ENCODE measurements around the gene ZNF423. TPM values are rescaled to one million over a fixed set of nuclear protein-coding genes. Genes with fewer than 3 reads are reported as not detected.

Gene ZNF423
- total RNA-seq, 2 donors from 2014 or later = not detected

DNA sequence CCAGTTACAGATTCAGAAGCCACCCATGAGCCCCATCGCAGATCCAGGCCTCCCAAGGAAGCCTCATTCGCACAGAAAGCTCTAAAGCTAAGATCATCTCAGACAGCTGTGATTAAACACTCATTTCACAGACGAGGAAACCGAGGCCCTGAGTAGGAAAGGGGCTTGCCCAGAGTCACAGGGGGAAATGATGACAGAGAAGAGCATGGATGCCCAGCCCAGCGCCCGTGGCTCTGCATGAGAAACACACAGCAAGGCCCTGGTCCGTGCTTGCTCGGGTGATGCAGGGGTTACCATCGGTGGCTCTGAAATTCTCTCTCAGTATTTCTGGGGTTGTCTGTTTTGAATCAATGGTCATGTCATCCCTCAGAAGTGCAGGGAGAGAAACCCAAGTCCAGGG, 372.7 kb downstream of the ZNF423 start:
- Mint-ChIP-seq H3K27me3 (ENCODE audit: low read depth) (no peaks in the 10 kb centered on the region), H3K4me3 (no peak overlapping the region), H3K9me3 (no peaks in the 10 kb centered on the region), H3K36me3 (ENCODE audit: insufficient read depth in 2 of 2) (no peaks in the 10 kb centered on the region), H3K27ac (no peak overlapping the region), H3K4me1 (ENCODE audit: low read depth) (no peaks in the 10 kb centered on the region)
- ATAC-seq (replicated peaks in 1 of 2) = no peak
- DNase-seq = no peak

- Mint-ChIP-seq H3K4me3 (no peak overlapping the region), H3K9me3 (no peaks in the 10 kb centered on the region), H3K36me3 (ENCODE audit: insufficient read depth in 2 of 2) (no peaks in the 10 kb centered on the region), H3K4me1 (ENCODE audit: low read depth) (no peaks in the 10 kb centered on the region), H3K27me3 (ENCODE audit: low read depth) (no peaks in the 10 kb centered on the region), H3K27ac (no peak overlapping the region)
- DNase-seq (no peak), ATAC-seq (replicated peaks in 1 of 2) (no peak)
Observed at GRCh38 chr16:49482690-49483089, 373.2 kb downstream of the ZNF423 start.

- H3K27ac Mint-ChIP-seq = no peak overlapping the region
- DNase-seq = no peak
- H3K36me3 Mint-ChIP-seq (ENCODE audit: insufficient read depth in 2 of 2) = no peaks in the 10 kb centered on the region
- H3K4me3 Mint-ChIP-seq = no peak overlapping the region
- H3K27me3 Mint-ChIP-seq (ENCODE audit: low read depth) = no peaks in the 10 kb centered on the region
- no peaks in the 10 kb centered on the region for H3K4me1 Mint-ChIP-seq (ENCODE audit: low read depth)
- ATAC-seq (replicated peaks in 1 of 2) = no peak
- no peaks in the 10 kb centered on the region for H3K9me3 Mint-ChIP-seq
Observed at GRCh38 chr16:49478616-49479015, 377.3 kb downstream of the ZNF423 start.

GRCh38 chr16:49478107-49478506, 377.8 kb downstream of the ZNF423 start:
- H3K4me1 Mint-ChIP-seq (ENCODE audit: low read depth) = no peaks in the 10 kb centered on the region
- no peaks in the 10 kb centered on the region for H3K27me3 Mint-ChIP-seq (ENCODE audit: low read depth)
- H3K4me3 Mint-ChIP-seq = no peak overlapping the region
- H3K36me3 Mint-ChIP-seq (ENCODE audit: insufficient read depth in 2 of 2) = no peaks in the 10 kb centered on the region
- DNase-seq (no peak), ATAC-seq (replicated peaks in 1 of 2) (no peak)
- no peak overlapping the region for H3K27ac Mint-ChIP-seq
- no peaks in the 10 kb centered on the region for H3K9me3 Mint-ChIP-seq

- DNase-seq (no peak), ATAC-seq (replicated peaks in 1 of 2) (no peak)
- H3K27me3 Mint-ChIP-seq (ENCODE audit: low read depth) = no peaks in the 10 kb centered on the region
- H3K9me3 Mint-ChIP-seq = no peaks in the 10 kb centered on the region
- no peak overlapping the region for H3K27ac Mint-ChIP-seq
- H3K36me3 Mint-ChIP-seq (ENCODE audit: insufficient read depth in 2 of 2) = no peaks in the 10 kb centered on the region
- no peak overlapping the region for H3K4me3 Mint-ChIP-seq
- H3K4me1 Mint-ChIP-seq (ENCODE audit: low read depth) = no peaks in the 10 kb centered on the region
Observed at GRCh38 chr16:49477250-49477895, 378.5 kb downstream of the ZNF423 start.

GRCh38 chr16:49474741-49475140, 381.2 kb downstream of the ZNF423 start:
- Mint-ChIP-seq H3K27me3 (ENCODE audit: low read depth) (no peaks in the 10 kb centered on the region), H3K36me3 (ENCODE audit: insufficient read depth in 2 of 2) (no peaks in the 10 kb centered on the region), H3K27ac (no peak overlapping the region), H3K9me3 (no peaks in the 10 kb centered on the region), H3K4me3 (no peak overlapping the region), H3K4me1 (ENCODE audit: low read depth) (no peaks in the 10 kb centered on the region)
- ATAC-seq (replicated peaks in 1 of 2) (no peak), DNase-seq (no peak)

GRCh38 chr16:49473773-49474172, 382.1 kb downstream of the ZNF423 start:
- H3K9me3 Mint-ChIP-seq = no peaks in the 10 kb centered on the region
- DNase-seq (no peak), ATAC-seq (replicated peaks in 1 of 2) (no peak)
- no peak overlapping the region for H3K4me3 Mint-ChIP-seq
- H3K36me3 Mint-ChIP-seq (ENCODE audit: insufficient read depth in 2 of 2) = no peaks in the 10 kb centered on the region
- H3K27ac Mint-ChIP-seq = no peak overlapping the region
- H3K4me1 Mint-ChIP-seq (ENCODE audit: low read depth) = no peaks in the 10 kb centered on the region
- H3K27me3 Mint-ChIP-seq (ENCODE audit: low read depth) = no peaks in the 10 kb centered on the region

GRCh38 chr16:49473131-49473530, 382.8 kb downstream of the ZNF423 start:
- H3K27ac Mint-ChIP-seq = no peak overlapping the region
- no peaks in the 10 kb centered on the region for H3K27me3 Mint-ChIP-seq (ENCODE audit: low read depth)
- no peaks in the 10 kb centered on the region for H3K4me1 Mint-ChIP-seq (ENCODE audit: low read depth)
- no peaks in the 10 kb centered on the region for H3K36me3 Mint-ChIP-seq (ENCODE audit: insufficient read depth in 2 of 2)
- no peak overlapping the region for H3K4me3 Mint-ChIP-seq
- DNase-seq (no peak), ATAC-seq (replicated peaks in 1 of 2) (no peak)
- H3K9me3 Mint-ChIP-seq = no peaks in the 10 kb centered on the region

- Mint-ChIP-seq H3K9me3 (no peaks in the 10 kb centered on the region), H3K4me1 (ENCODE audit: low read depth) (no peaks in the 10 kb centered on the region), H3K36me3 (ENCODE audit: insufficient read depth in 2 of 2) (no peaks in the 10 kb centered on the region), H3K27me3 (ENCODE audit: low read depth) (no peaks in the 10 kb centered on the region), H3K27ac (no peak overlapping the region), H3K4me3 (no peak overlapping the region)
- ATAC-seq (replicated peaks in 1 of 2) = no peak
- no peak for DNase-seq
Observed at GRCh38 chr16:49472598-49472997, 383.3 kb downstream of the ZNF423 start.

- ATAC-seq (replicated peaks in 1 of 2) (no peak), DNase-seq (no peak)
- Mint-ChIP-seq H3K27me3 (ENCODE audit: low read depth) (no peaks in the 10 kb centered on the region), H3K9me3 (no peaks in the 10 kb centered on the region), H3K4me1 (ENCODE audit: low read depth) (no peaks in the 10 kb centered on the region), H3K4me3 (no peak overlapping the region), H3K27ac (no peak overlapping the region), H3K36me3 (ENCODE audit: insufficient read depth in 2 of 2) (no peaks in the 10 kb centered on the region)
Observed at GRCh38 chr16:49471038-49471727, 384.7 kb downstream of the ZNF423 start.

- no peaks in the 10 kb centered on the region for H3K4me1 Mint-ChIP-seq (ENCODE audit: low read depth)
- no peak overlapping the region for H3K27ac Mint-ChIP-seq
- no peaks in the 10 kb centered on the region for H3K9me3 Mint-ChIP-seq
- no peak for DNase-seq
- H3K4me3 Mint-ChIP-seq = no peak overlapping the region
- ATAC-seq (replicated peaks in 1 of 2) = no peak
- H3K27me3 Mint-ChIP-seq (ENCODE audit: low read depth) = no peaks in the 10 kb centered on the region
- no peaks in the 10 kb centered on the region for H3K36me3 Mint-ChIP-seq (ENCODE audit: insufficient read depth in 2 of 2)
Observed at GRCh38 chr16:49470513-49470991, 385.4 kb downstream of the ZNF423 start.

GRCh38 chr16:49469930-49470451, 385.9 kb downstream of the ZNF423 start:
- Mint-ChIP-seq H3K36me3 (ENCODE audit: insufficient read depth in 2 of 2) (no peaks in the 10 kb centered on the region), H3K9me3 (no peaks in the 10 kb centered on the region), H3K4me1 (ENCODE audit: low read depth) (no peaks in the 10 kb centered on the region), H3K27me3 (ENCODE audit: low read depth) (no peaks in the 10 kb centered on the region), H3K27ac (no peak overlapping the region), H3K4me3 (no peak overlapping the region)
- ATAC-seq (replicated peaks in 1 of 2) = no peak
- no peak for DNase-seq

GRCh38 chr16:49469311-49469670, 386.6 kb downstream of the ZNF423 start:
- Mint-ChIP-seq H3K9me3 (no peaks in the 10 kb centered on the region), H3K36me3 (ENCODE audit: insufficient read depth in 2 of 2) (no peaks in the 10 kb centered on the region), H3K27ac (no peak overlapping the region), H3K4me3 (no peak overlapping the region), H3K27me3 (ENCODE audit: low read depth) (no peaks in the 10 kb centered on the region), H3K4me1 (ENCODE audit: low read depth) (peaks cover 6% of the 10 kb centered on the region)
- ATAC-seq (replicated peaks in 1 of 2) (no peak), DNase-seq (no peak)

Data from activated T-cell treated with anti-CD3 and anti-CD28 coated beads, Interleukin-2, amount 50 U/mL, for 72 hours (primary cell).